Heart left ventricle (tissue), 16 donors: ENCODE measurements around the gene RIN3. TPM values are rescaled to one million over a fixed set of nuclear protein-coding genes. Genes with fewer than 3 reads are reported as not detected.

Experiments used
- ATAC-seq, 4 donors: fragments of 200-7000 bp; cut with Tn5 transposase; one replicate each; pipeline ENCODE4 v1.9.1; 2020 to 2022; ENCODE audit warnings: moderate library complexity in 4 of 4, mild to moderate bottlenecking in 3 of 4, moderate number of reproducible peaks in 1 of 4
- DNase-seq, 5 donors: peaks; one replicate each; pipeline ENCODE4 v3.0.0-alpha.2; 2020
- H3K27ac ChIP-seq, 12 donors: fragments of 200-600 bp; sonication (generic) in 4 of 12; one replicate each; pipeline versions ENCODE4 v1.5.0 to v1.8.0; 2016 to 2022; ENCODE audit warnings: mild to moderate bottlenecking in 2 of 12
- H3K27me3 ChIP-seq, 9 donors: fragments of 200-600 bp; sonication (generic) in 2 of 9; one replicate each; pipeline versions ENCODE4 v1.5.1 to v1.8.0; 2016 to 2022; ENCODE audit warnings: mild to moderate bottlenecking in 3 of 9
- H3K36me3 ChIP-seq, 9 donors: fragments of 200-600 bp; sonication (generic) in 2 of 9; one replicate each; pipeline versions ENCODE4 v1.5.0 to v1.8.0; 2018 to 2022; ENCODE audit warnings: mild to moderate bottlenecking in 2 of 9
- H3K4me1 ChIP-seq, 12 donors: fragments of 200-600 bp; sonication (generic) in 4 of 12; one replicate each; pipeline versions ENCODE4 v1.5.0 to v1.8.0; 2016 to 2022; ENCODE audit warnings: mild to moderate bottlenecking in 3 of 12
- H3K4me3 ChIP-seq, 12 donors: fragments of 200-600 bp; sonication (generic) in 4 of 12; one replicate each; pipeline versions ENCODE4 v1.5.0 to v1.8.0; 2017 to 2022; ENCODE audit warnings: mild to moderate bottlenecking in 9 of 12, moderate library complexity in 4 of 12
- H3K9me3 ChIP-seq, 12 donors: fragments of 200-600 bp; sonication (generic) in 4 of 12; one replicate each; pipeline versions ENCODE4 v1.5.0 to v1.8.0; 2016 to 2022; ENCODE audit warnings: mild to moderate bottlenecking in 1 of 12
- CTCF ChIP-seq, 12 donors: fragments of 200-600 bp; sonication (generic) in 4 of 12; IDR thresholded peaks; one replicate each; pipeline versions ENCODE4 v1.5.0 to v1.8.0; 2018 to 2022; ENCODE audit warnings: antibody characterized with exemption in 12 of 12, mild to moderate bottlenecking in 5 of 12
- POLR2A ChIP-seq, 2 donors: fragments of 450-650 bp; IDR thresholded peaks; one replicate each; pipeline ENCODE4 v1.6.1; 2017; ENCODE audit warnings: antibody characterized with exemption in 2 of 2, mild to moderate bottlenecking in 2 of 2, moderate library complexity in 2 of 2
- WGBS, 4 donors: extraction: QIAGEN DNeasy Blood & Tissue Kit in 2 of 4; methylation state at CpG; one replicate each; pipeline versions ENCODE4 v1.1.5 to v1.1.7; 2013 to 2018; 5-methylcytosine and 5-hydroxymethylcytosine counted together
- intact Hi-C, 10 donors: fragments of 100-400 bp; cut with DNase I; formaldehyde crosslinking; loops; one replicate each; pipeline versions ENCODE4 v1.11.1 to v1.14.2; 2022
- polyA plus RNA-seq, 2 donors: library from polyadenylated mRNA; stranded (reverse); fragments of 200-250 nt; gene quantifications; one replicate each; pipeline ENCODE4 v1.2.3, GENCODE V29; 2013
- total RNA-seq, 9 donors: library from RNA; depleted of rRNA in 2 of 9; stranded (reverse); fragments of >200 nt in 2 of 9; fragmentation: NEBNext Ultra II Directional in 3 of 9; extraction: Animal tissue kit (Norgen Biotek cat#: 25700) in 3 of 9; gene quantifications; one replicate each; pipeline versions ENCODE4 v1.1.0 to v1.2.4, GENCODE V29; 2016 to 2023
- donor health status: ischemic (EF 13 %, LVEDD 7.1; RV severe dilation, severe dysfunction).
- donor health status: healthy with polysubstance abuse.
- donor health status: DM: no; HTN: yes; CAD: no.
- donor health status: DM: no; HTN: no; CAD: no.
- donor health status: ischemic (EF 25% LVEDD 6.9; RV normal size, moderate dysfunction).
- donor health status: ischemic (EF 25% LVEDD 5.7; RV mildly dilated, moderate dysfunction).
- donor health status: healthy.
- donor health status: DM: yes; HTN: yes; CAD: no.
- donor health status: ischemic (EF 35%, LVEDD 5.7; RV mildly dilated, moderate dysfunction).
- donor health status: nonischemic (EF 11% LVEDD 7.7; RV severe dilation, severe dysfunction).
- donor health status: DM: yes; HTN: yes; CAD: no.
- donor health status: PGD.
- donor health status: ischemic (EF 29% LVEDD 5.4; RV normal size, mild dysfunction).
- donor health status: nonischemic (EF 23%, LVEDD 6.1; RV moderate dilation, normal function).

The RIN3 gene
- total and polyA plus RNA-seq, 11 donors = 8.6 to 37.0 (median 12.7) TPM

GRCh38 chr14:92692822-92693226, 179.2 kb downstream of the RIN3 start:
- H3K27ac ChIP-seq = peak overlapping the region in 9 of 12 donors; percentile 18 to 76 (median 53)
- 8 to 28% (median 17%) methylated on average over 2 of the region's 2 CpGs for WGBS, 4 donors

GRCh38 chr14:92693998-92694795, 180.6 kb downstream of the RIN3 start:
- peaks cover 5 to 43% (median 16%) of the 10 kb centered on the region in 12 donors for H3K4me1 ChIP-seq
- H3K36me3 ChIP-seq = peaks cover 0 to 9% (median 0%) of the 10 kb centered on the region in 9 donors
- 77 to 83% (median 80%) methylated on average over 18 of the region's 18 CpGs for WGBS, 4 donors
- H3K27me3 ChIP-seq = no peaks in the 10 kb centered on the region
- TF ChIP-seq POLR2A (IDR thresholded peaks at IDR 0.05) (no peak), CTCF (IDR thresholded peaks at IDR 0.05) (no peak)
- H3K27ac ChIP-seq = no peak overlapping the region
- H3K9me3 ChIP-seq = no peaks in the 10 kb centered on the region
- intact Hi-C loops = no loop called here
- DNase-seq = peak in 1 of 5 donors; percentile 31
- H3K4me3 ChIP-seq = no peak overlapping the region
- ATAC-seq = no peak

More at GRCh38 chr14:92692822-92693226, 179.2 kb downstream of the RIN3 start:
- Histone ChIP-seq H3K36me3 (peaks cover 0 to 23% (median 0%) of the 10 kb centered on the region in 9 donors), H3K4me1 (peaks cover 5 to 42% (median 16%) of the 10 kb centered on the region in 12 donors), H3K27me3 (no peaks in the 10 kb centered on the region), H3K4me3 (no peak overlapping the region), H3K9me3 (no peaks in the 10 kb centered on the region)
- TF ChIP-seq POLR2A (IDR thresholded peaks at IDR 0.05) (no peak), CTCF (IDR thresholded peaks at IDR 0.05) (no peak)
- intact Hi-C loops = no loop called here
- peak; percentile 62 to 87 (median 74) for ATAC-seq
- peak; percentile 82 to 94 (median 89) for DNase-seq

GRCh38 chr14:92694807-92695206, 181.2 kb downstream of the RIN3 start:
- intact Hi-C loops = no loop called here
- Histone ChIP-seq H3K4me3 (no peak overlapping the region), H3K36me3 (peaks cover 0 to 7% (median 0%) of the 10 kb centered on the region in 9 donors), H3K9me3 (no peaks in the 10 kb centered on the region), H3K27me3 (no peaks in the 10 kb centered on the region), H3K4me1 (peaks cover 5 to 43% (median 16%) of the 10 kb centered on the region in 12 donors), H3K27ac (no peak overlapping the region)
- no peak for TF ChIP-seq POLR2A (IDR thresholded peaks at IDR 0.05)
- peak in 1 of 5 donors; percentile 33 for DNase-seq
- ATAC-seq = no peak
- 54 to 70% (median 57%) methylated on average over 5 of the region's 5 CpGs for WGBS, 4 donors

- no peak for ATAC-seq
- no peaks in the 10 kb centered on the region for H3K27me3 ChIP-seq
- no peak overlapping the region for H3K4me3 ChIP-seq
- 96 to 100% (median 99%) methylated on average over 1 of the region's 1 CpG for WGBS, 4 donors
- H3K27ac ChIP-seq = no peak overlapping the region
- no peak for DNase-seq
- peaks cover 5 to 43% (median 16%) of the 10 kb centered on the region in 12 donors for H3K4me1 ChIP-seq
- H3K9me3 ChIP-seq = no peaks in the 10 kb centered on the region
- intact Hi-C loops = no loop called here
- TF ChIP-seq CTCF (IDR thresholded peaks at IDR 0.05) (no peak), POLR2A (IDR thresholded peaks at IDR 0.05) (no peak)
- no peaks in the 10 kb centered on the region for H3K36me3 ChIP-seq
Measured at GRCh38 chr14:92695562-92695961, 182.0 kb downstream of the RIN3 start.
